Measurements from ENCODE around the gene GNL3.

The GNL3 gene

DNA sequence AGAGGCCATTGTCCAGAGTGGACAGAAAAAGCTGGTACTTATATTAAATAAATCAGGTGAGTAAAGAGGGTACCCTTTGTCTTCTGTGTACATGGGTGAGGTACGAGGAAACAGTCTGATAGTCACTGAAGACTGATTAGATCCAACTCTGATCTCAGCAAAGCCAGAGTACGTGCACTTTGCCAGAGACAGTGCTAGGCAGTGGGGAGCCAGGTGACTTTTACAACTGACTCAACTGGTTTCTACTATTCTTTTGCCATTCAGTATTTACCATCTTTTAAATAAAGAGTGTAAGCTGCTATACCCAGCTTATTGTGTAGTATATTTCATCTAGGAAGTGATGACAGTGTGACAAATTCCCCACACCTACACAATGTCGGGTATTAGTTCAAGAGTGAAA is 3.3 kb downstream of the GNL3 start:
- no peak for DNase-seq

DNA sequence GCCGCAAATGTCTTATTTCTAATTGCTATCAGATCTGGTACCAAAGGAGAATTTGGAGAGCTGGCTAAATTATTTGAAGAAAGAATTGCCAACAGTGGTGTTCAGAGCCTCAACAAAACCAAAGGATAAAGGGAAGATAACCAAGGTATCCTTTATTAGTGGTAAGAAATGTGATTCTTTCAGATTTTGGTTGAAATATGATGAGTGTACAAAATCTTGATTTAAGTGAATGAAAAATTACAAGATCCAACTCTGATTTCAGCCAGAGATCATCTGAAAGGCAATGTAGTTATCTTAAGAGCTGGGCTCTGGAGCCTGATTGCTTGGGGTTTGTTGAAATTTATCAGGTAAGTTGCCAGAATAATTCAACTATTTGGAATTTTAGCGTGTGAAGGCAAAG is 4.7 kb downstream of the GNL3 start:
- DNase-seq, result no peak

DNA sequence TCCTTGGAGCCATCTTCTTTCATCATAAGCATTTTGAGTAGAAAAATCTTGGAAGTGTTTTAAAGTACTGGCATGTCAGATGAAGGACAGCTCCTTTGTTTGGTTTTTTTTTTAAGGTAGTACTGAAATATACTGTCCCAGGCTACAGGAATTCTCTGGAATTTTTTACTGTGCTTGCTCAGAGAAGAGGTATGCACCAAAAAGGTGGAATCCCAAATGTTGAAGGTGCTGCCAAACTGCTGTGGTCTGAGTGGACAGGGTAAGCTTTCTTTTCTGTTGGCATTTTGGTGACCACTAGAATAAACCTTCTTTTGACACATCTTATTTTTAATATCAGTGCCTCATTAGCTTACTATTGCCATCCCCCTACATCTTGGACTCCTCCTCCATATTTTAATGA is 7.2 kb downstream of the GNL3 start:
- DNase-seq, result no peak

DNA sequence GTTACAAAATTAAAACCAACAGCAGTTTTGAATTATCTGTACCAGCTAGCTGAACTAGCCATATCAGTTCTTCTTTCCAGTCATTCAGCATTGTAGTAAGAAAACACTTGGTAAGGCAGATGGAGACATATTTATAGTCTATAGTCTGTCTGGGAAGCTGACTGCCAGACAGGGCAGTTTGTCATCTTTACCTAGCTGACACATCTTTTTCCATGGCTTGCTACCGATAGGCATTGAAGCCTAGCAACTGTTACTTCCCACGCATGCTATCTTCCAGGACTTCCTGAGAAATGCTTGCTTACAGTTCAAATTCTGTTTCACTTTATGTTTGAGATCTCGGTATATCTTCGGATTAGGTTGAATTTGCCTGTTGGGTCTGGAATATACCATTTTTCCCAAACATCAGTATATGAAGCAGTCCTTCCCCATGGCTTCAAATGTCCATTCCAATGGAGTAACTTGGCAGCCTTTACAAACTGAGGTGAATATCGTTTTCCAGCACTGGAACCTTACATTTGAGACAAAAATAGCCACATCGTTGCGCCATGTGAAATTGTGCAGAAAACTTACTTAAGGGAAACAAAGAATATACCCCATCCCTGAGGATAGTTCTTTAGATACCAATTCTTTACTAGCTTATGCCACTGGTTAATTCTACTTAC is 8.8 kb downstream of the GNL3 start:
- DNase-seq, result no peak

DNA sequence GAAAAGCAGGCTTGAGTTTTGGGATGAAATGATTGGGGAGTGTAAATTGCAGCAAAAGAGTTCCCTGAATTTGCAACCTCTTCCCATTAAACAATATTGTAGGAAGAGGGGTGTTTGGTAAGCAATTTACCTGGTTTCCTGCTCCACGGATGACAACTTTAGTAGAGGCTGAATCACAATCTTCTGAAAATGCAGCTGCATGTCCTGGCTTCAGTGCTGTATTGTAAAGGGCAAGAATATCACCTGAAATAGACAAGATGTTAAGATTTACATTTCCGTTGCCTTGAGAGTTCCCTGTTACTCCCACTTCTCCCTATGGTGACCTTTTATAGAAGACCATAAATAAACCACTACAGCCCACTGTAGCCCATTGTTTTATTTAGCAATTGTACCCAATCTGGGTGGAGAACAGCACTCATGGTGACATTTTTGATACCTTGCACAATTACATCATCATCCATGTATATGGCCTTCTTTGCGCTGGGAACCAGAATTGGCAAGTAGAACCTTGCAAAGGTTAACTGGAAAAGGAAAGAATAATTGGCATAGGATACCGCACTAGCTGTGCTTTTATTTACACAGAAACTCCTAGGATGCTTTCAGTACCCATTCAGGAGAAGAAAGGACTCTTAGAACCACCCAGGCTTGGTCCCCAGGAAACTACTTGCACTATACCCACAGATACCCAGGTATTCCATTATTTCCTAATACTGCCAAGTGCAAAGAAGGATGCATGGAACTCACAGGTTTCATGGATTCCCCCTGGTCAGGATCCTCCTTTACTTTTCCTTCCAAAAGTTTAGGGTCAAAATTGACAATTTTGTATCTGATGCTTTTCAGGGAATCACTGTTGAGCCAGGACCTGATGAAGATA is 10.2 kb downstream of the GNL3 start:
- DNase-seq, result no peak

DNA sequence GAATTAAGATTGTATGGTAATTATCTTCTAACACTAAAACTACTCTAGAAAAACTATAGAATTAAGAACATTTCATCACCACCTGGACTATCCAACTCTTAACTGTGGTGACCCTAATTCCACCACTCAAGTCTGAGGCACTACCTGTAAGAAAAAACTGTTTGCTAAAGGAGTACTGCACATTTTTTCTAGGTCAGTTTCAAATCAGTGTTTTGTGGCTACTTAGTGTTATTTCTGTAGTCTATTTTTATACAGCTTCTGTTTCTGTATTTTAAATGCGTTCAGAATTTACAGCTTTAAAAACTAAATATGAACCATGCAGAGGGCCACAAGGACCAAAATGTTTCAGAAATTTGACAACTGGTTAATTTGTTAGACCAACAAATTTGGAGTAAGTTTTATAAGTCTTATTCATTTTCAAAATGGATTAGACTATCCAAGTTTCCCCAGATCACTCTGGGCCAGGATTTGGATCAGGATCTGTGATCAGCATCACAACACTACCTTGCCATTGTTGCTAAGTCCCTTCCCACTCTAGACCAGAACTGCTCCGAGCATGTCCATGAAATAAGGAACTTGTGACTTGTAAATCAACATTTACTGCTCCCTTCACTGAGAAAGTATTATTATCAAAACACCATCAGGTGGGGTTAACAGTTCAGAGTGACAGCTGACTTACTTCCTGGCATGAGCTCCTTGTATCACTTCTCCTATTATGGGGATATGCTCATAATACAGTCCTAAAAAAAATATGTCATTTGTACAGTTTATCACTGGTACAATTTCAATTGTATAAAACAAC is 11.2 kb downstream of the GNL3 start:
- no peak for DNase-seq

DNA sequence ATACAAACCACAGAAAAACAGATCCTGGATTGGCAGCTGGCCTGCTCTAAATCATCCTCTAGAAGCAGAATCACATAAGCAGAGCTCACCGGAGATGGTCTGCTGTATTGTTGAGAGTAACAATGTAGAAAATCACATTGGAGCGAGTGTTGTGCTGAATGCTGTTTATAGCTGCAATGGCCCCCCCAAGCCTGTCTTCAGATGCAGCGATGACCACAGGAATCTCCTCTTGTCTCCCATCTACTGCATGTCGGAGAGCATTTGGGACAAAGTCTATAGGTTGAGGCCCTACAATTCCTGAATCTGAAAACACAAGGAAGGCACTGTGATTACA is 11.8 kb downstream of the GNL3 start:
- DNase-seq, result no peak

DNA sequence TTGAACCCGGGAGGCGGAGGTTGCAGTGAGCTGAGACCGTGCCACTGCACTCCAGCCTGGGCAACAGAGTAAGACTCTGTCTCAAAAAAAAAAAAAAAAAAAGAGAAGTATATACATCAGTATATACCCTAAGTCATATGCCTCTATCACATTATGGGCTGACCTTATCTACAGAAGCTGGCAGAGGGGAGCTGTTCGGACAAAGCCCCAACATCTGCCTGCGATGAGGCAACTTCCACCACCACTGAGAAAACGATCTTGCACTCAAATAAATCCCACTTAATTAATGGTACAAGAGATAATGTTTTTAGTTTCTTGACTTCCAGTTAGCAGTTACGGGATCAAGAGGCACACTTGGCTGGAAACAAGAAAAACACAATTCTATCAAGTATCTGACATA is 17.5 kb downstream of the GNL3 start:
- no peak for DNase-seq

DNA sequence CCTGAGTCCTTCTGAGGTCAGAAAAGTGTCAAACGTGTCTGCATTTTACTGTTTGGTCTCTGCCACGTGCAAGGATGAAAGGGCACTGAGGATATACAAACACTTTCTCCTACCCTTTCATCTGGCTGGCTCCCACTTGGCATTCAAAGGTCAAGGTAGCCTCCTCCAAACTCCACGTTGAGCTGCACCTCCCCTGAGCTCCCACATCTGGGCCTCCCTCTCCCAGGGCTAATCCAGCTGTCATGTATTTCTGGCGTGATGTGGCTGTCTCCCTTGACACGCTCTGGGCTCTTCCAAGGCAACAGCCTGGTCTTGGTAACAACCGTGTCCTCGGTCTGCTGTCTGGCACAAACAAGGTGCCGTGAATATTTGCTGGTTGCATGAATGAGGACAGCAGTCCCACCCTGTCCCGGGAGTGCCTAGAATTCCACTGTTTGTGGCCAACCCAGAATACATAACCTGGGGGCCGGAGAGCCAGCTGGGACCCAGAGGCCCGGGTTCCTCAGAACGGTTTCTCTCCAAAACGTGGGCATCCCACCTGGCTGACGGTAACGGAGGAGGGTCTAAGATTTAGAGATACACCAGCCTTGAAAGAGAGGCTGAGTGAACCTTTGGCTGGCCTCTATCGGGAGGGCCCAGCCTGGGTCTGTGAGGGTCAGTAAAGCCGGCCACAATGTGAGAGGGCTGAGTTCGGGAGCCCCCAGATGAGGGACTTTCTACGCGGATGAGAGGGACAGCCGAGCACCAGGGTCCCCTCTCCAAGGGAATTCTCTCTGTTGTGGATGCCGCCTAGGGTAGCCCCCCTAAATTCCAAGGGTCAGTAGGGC is 19.0 kb downstream of the GNL3 start:
- no peak for DNase-seq

DNA sequence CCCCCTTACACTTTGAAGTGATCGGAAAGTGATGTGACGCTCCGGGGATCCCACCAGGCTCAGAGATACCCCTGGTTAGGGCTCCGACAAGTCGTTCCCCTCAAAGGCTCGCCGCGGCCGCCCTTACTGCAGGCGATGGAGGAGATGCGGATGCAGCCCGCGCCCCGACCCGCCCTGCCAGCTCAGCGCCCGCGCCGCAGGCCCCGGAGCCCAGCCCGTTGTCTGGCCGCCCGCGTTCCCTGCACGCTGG is 19.5 kb downstream of the GNL3 start:
- DNase-seq, result no peak

DNA sequence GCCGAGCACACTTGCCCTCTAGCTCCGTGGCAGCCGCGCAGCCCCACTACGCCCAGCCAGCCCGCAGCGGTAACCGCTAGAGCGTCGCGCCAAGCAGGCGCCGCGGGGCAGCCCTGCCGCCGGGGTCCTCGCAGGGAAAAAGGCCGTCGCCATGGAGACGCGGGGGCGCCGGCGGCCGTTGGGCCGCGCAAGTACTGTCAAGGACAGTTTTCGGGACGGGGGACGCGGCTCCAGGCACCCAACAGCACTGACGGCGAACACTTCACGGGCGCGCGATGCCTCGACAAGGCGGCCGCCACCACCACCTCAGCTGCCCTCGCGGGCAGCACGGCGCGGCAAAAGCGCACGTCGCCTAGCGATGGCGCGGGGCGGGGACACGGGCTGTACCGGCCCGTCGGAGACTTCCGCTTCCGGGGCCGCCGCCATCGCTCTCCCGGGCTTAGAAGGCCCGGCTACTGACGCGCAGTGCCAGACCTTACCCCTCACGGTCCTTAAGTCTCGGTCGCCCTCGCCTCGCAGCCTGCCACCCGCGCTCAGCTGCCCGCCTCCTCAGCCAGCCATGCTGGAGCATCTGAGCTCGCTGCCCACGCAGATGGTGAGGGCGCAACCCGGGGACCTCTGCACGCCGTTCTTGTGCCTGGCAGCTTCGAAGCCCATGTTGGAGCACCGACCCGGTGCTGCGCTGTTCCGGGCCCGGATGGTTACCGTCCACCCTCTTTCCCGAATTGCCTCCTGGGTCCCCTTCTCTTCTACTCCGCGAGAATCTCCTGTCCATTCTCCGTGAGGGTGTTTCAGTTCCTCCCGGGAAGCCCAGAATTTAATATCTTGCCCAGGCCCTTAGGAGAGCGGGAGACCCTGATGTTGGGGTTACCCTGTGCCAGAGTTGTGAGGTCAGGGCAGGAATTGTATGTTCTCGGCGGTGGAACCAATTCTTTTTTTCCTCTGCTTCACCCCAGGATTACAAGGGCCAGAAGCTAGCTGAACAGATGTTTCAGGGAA is 20.2 kb downstream of the GNL3 start, which contains the start of the genes GLT8D1 and SPCS1:
GLT8D1 (minus strand) TSS at position 104 of the 999 bp plus-strand sequence. CDS start 5,331 bp downstream, outside the sequence.
SPCS1 (plus strand) TSS at position 419 of the 999 bp plus-strand sequence; CDS start at position 560, 141 bp downstream.
- peak; percentile 89 for DNase-seq

DNA sequence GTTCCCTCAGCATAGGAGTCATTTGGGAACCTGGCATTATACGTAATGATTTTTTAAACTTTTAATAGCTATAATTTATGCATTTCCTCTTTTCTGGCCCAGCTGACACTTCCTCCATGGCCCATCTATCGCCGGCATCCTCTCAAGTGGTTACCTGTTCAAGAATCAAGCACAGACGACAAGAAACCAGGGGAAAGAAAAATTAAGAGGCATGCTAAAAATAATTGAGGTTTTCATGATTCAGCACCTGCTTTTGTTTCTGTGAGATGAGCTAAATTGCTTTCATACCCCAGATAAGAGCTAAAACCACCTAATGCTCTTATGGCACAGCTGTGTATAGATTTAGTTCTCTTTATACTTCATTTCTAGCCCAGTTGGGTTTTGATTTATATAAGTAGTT is 21.8 kb downstream of the GNL3 start:
- DNase-seq, result no peak

DNA sequence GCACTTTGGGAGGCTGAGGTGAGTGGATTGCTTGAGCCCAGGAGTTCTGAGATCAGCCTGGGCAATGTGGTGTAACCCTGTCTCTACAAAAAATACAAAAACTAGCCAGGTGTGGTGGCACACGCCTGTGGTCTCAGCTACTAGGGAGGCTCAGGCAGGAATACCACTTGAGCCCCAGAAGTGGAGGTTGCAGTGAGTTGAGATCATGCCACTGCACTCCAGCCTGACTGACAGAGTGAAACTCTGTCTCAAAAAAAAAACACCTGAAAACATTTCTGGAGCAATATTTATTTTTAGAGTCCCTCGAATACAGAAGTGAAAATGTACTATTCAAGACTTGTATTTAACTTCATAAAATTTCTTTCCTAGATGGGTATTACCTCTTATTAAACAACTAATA is 24.7 kb downstream of the GNL3 start:
- no peak for DNase-seq

DNA sequence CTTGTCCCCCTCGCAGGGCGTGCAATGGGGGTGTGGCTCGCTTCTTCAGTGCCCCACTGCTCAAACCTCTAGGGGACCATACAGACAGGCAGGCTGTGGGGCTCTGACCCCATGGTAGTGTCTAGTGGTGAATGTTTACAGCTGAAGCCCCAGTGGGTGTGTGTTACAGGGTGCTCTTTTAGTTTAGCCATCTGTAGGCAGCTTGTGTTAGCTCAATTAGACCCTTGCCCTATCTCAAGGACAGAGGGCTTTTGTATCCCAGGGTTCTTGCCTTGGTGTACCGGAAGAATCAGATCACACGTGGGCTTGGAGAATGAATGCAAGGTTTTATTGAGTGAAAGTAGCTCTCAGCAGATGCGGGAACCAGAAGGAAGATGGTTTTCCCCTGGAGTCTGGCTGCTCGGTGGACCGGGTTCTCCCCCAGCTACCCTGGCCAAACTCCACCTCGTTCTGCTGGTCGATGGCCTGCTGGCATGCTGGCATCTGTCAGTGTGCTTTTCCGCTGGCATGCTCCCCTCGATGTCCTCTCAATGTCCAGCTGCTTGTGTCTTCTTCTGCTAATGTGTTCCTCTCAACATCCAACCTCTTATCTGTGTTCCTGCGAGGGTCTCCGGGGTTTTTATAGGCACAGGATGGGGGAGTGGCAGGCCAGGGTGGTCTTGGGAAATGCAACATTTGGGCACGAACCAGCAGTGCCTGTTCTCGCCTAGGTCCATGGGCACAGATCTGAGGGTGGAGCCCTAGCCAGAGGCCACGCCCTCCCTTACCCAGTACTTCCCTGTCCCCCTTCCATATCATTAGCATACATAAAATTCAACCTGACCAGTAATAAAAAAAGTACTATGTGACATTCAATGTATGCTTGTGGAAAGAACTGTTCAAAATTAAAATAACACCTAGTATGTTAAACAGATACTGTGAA is 26.7 kb downstream of the GNL3 start:
- DNase-seq, result no peak

DNA sequence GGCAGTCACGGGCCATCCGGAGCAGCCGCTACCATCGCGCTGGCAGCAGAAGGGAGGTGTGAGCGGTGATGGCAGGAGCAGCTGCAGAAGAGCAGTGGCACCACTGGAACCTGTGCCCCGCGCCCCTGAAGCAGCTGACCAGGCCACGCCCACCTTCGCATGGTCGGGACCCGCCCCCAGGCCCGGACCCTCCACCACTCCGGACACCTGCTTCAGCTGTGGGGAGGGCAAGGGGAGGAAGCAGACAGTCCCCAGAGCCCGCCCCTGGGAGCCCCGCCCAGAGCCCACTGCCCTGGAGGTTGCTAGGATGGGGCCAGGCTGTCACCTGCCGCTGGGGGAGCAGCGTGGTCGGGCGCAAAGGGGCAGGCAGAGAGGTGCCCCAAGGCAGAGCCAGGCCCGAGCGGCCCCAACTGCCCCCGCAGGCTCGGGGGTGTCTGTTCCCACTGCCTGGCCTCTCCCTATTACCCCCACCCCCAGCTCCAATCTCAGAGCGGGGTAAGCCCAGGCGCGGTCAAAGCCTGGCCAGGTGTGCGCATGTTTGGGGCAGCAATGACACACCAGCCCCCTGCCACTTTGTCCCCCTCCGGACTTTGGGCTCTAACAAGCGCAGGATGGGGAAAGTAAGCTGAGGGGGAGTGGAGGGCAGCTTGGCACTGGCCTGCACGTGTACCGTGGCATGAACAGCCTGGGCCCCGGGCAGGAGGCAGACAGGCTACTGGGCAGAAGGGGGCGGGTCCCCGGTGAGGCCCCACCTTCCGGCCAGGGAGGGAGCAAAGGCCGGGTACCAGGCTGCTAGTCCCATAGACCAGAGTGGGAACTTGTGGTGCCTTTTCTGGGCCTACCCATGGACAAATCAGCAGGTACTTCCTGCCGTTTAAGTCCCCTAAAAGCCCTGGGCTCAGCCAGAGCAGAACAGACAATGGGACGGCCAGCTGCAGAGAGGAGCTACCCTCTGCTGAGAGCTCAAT is 28.8 kb downstream of the GNL3 start:
- DNase-seq, result no peak

DNA sequence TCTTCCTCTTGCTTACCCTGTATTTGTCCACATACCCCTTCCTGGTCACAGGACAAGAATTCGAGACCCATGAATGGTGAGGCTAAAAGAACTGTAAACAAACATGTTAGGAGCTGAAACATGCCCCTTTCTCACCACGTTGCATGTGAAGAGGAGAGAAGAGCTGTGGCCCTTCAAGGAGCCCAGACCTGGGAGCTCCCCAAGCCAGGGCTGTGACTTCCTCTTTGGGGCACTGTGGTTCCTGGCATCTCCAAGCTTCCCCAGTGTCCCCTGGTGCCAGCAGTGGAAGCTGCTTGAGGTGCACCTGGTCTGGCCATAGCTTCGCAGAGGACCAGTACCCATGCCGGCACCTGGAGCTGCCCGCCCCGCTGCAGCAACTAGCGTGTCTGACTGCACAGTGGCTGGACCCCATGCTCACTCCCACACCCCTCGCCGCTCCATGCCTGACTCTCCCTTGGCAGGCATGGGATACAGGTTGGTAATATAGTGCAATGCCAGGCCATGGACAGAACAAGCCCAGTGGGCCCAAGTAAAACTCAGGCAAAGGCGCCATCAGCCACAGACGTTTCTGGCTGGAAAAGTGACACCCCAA is 30.0 kb downstream of the GNL3 start:
- DNase-seq, result no peak

DNA sequence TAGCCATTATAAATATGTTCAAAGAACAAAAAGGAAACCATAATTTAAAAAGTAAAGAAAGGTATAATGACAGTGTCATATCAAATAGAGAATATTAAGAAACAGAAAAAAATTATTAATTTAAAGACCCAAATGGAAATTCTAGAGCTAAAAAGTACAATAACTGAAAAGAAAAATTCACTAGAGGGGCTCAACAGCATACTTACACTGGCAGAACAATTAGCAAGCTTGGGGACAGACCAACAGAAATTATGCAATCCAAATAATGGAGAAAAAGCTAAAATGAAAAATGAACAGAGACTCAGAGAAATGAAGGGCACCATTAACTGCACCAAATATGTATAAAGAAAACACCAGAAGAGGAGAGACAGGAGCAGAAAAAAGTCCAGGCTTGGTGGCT is 33.8 kb downstream of the GNL3 start:
- no peak for DNase-seq

DNA sequence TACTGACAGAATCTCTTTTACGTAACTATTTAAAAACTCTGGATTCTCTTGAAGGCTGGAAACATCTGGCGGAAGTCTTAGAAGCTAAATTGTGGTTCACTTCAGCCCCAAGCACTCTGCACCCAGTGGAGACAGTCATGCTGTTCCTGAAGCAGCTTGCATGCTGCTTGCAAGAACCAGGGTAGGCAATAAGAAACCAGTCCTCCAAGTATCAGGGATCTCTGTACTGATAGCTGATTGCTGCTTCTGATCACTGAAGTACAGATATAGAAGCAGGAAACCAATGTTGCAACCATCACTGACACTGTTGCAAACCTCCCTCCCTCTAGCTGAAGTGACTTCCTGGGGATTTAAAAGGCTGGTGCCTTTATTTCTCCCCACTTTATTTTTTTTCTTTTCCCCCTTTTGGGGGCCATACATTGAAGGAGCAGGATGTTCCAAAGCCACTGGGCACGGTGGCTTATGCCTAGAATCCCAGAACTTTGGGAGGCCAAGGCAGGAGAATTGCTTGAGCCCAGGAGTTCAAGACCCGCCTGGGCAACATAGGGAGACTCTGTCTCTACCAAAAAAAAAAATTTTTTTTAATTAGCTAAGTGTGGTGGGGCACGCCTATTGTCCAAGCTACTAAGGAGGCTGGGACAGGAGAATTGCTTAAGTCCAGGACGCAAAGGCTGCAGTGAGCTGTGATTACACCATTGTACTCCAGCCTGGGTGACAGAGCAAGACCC is 35.3 kb downstream of the GNL3 start:
- DNase-seq, result peak; percentile 57

All from inflammatory macrophage treated with lipopolysaccharide for 4 hours (primary cell).